Central memory CD8-positive, alpha-beta T cell (primary cell): ENCODE measurements around the gene RBM34.
"Not testable (repeated sequence)": the region's sequence is repeated elsewhere in the genome, so short reads cannot be mapped to it uniquely, and the experiment has no call there.

Experiments used
- ATAC-seq: fragments of 150-1000 bp; cut with Tn5 transposase; replicated peaks from 2 replicates; pipeline ENCODE4 v1.10.0; 2022; ENCODE audit warnings: mild to moderate bottlenecking, moderate FRiP score, moderate number of reproducible peaks; ENCODE audit not compliant: poor library complexity, severe bottlenecking; ENCODE audit errors: extremely low read depth
- DNase-seq, 2 donors: peaks; one replicate each; pipeline ENCODE4 v3.0.0; 2021; ENCODE audit warnings: low spot score in 2 of 2
- H3K27ac Mint-ChIP-seq: one replicate; pipeline ENCODE4 v1.8.0; 2022; ENCODE audit warnings: low read depth, mild to moderate bottlenecking, moderate library complexity, mixed read lengths
- H3K27me3 Mint-ChIP-seq: one replicate; pipeline ENCODE4 v1.8.0; 2022; ENCODE audit warnings: mixed read lengths
- H3K36me3 Mint-ChIP-seq: one replicate; pipeline ENCODE4 v1.8.0; 2022; ENCODE audit warnings: mild to moderate bottlenecking, moderate library complexity, mixed read lengths; ENCODE audit not compliant: insufficient read depth
- H3K4me1 Mint-ChIP-seq: one replicate; pipeline ENCODE4 v1.8.0; 2022; ENCODE audit warnings: mixed read lengths
- H3K4me3 Mint-ChIP-seq: one replicate; pipeline ENCODE4 v1.8.0; 2022; ENCODE audit warnings: mild to moderate bottlenecking, moderate library complexity, mixed read lengths
- H3K9me3 Mint-ChIP-seq: one replicate; pipeline ENCODE4 v1.8.0; 2022; ENCODE audit warnings: mixed read lengths

RBM34 gene, protein sequence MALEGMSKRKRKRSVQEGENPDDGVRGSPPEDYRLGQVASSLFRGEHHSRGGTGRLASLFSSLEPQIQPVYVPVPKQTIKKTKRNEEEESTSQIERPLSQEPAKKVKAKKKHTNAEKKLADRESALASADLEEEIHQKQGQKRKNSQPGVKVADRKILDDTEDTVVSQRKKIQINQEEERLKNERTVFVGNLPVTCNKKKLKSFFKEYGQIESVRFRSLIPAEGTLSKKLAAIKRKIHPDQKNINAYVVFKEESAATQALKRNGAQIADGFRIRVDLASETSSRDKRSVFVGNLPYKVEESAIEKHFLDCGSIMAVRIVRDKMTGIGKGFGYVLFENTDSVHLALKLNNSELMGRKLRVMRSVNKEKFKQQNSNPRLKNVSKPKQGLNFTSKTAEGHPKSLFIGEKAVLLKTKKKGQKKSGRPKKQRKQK

DNA sequence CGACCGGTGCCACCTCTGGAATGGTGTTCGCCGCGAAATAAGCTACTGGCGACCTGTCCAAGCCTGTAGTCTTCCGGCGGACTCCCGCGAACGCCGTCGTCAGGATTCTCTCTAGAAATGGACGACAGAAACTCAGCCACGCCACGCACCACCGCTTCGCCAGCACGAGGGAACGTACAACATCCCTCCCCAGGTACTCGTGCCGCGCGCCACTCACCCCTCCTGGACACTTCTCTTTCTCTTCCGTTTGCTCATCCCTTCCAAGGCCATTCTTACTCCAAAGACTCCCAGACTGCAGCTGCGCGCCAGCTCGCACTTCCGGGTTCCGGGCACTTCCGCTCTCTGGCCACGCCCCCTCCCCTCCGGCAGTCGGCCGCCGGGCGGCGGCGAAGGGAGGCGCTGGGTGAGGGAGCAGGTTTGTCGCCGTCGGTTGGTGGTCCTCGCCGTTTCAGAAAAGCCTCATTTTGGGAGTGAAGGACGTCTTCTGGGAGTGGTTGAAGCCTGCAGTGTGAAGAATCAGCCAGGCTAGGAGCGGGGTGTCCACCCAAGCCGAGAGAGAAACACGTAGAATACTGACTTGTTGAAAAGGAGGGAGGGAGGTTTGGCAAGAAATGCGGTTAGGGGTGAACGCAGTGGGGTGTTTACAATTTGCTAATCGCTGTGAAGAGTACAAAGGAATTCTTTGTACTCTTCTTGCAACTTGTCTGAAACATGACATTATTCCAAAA, at the start of gene RBM34:
Gene RBM34 (minus strand): TSS at position 294 of the 728 bp plus-strand sequence. CDS start 24 bp downstream, at position 270.
- Mint-ChIP-seq H3K36me3 (peaks cover 24% of the 10 kb centered on the region), H3K27me3 (no peaks in the 10 kb centered on the region), H3K4me1 (peaks cover 18% of the 10 kb centered on the region), H3K9me3 (no peaks in the 10 kb centered on the region), H3K27ac (peak within 1 kb of the TSS; percentile 98), H3K4me3 (peak within 1 kb of the TSS; percentile 92)
- ATAC-seq (peak; percentile 88), DNase-seq (peak; percentile 84 to 85)

DNA sequence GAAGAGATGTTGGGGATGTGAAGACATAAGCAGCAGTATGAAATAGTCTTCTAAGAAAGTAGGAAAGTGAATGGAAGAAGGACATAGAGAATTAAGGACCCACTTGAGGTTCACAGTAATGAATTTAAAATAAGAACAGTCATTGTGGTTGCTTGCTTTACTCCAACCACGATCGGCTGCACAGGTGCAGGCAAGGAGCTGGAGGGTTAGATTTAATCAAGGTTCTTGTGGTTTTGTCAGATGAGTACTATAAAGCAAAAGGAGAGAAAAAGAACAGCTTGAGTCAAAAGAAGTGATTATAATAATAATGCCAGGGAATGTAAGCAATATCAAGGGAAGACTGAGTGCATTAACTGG, 46.1 kb upstream of the RBM34 start:
- peaks cover 21% of the 10 kb centered on the region for H3K4me1 Mint-ChIP-seq
- DNase-seq = no peak
- H3K9me3 Mint-ChIP-seq = no peaks in the 10 kb centered on the region
- H3K36me3 Mint-ChIP-seq = peaks cover 34% of the 10 kb centered on the region
- peak; percentile 93 for ATAC-seq
- peak overlapping the region; percentile 49 for H3K27ac Mint-ChIP-seq
- no peak overlapping the region for H3K4me3 Mint-ChIP-seq
- no peaks in the 10 kb centered on the region for H3K27me3 Mint-ChIP-seq

GRCh38 chr1:235206533-235207208, 45.6 kb upstream of the RBM34 start:
- Mint-ChIP-seq H3K27ac (peak overlapping the region; percentile 49), H3K27me3 (no peaks in the 10 kb centered on the region), H3K36me3 (peaks cover 30% of the 10 kb centered on the region), H3K9me3 (no peaks in the 10 kb centered on the region), H3K4me3 (no peak overlapping the region), H3K4me1 (peaks cover 21% of the 10 kb centered on the region)
- DNase-seq (no peak), ATAC-seq (peak; percentile 55)

DNA sequence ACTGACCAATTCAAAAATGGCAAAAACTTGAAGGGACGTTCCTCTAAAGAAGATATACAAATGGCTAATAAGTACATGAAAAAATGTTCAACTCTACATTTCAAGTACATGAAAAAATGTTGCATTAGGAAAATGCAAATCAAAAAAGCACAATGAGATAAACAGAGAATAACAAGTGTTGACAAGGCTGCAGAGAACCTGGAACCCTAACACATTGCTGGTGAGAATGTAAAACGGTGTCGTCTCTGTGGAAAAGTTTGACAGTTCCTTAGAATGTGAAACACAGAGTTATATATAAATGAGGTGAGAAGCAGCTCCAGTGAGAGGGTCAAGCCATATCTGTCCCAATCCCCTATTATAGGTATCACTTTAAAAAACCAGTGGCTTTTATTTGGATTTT, 44.6 kb upstream of the RBM34 start:
- H3K9me3 Mint-ChIP-seq = no peaks in the 10 kb centered on the region
- no peak overlapping the region for H3K4me3 Mint-ChIP-seq
- peaks cover 21% of the 10 kb centered on the region for H3K4me1 Mint-ChIP-seq
- no peak for DNase-seq
- peak overlapping the region; percentile 49 for H3K27ac Mint-ChIP-seq
- no peak for ATAC-seq
- peaks cover 28% of the 10 kb centered on the region for H3K36me3 Mint-ChIP-seq
- H3K27me3 Mint-ChIP-seq = no peaks in the 10 kb centered on the region

DNA sequence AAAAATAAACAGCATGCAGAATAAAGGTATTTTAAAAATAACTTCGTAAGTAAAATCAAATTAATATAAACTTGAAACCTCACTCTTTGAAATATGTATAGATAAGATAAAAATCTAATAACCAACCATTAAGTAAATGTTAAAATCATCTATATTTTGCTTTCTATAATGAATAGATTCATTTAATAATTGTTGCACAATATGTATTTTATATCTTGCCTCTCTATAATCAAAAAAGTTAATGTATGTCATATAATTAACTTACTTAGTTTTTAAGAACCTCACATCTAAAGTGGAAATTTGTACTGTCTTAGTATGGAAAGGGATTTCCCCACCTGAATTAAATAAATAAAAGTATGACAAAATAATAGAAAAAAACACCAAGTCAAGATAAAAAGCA, 42.4 kb upstream of the RBM34 start:
- H3K27ac Mint-ChIP-seq = no peak overlapping the region
- H3K4me3 Mint-ChIP-seq = no peak overlapping the region
- ATAC-seq = no peak
- H3K9me3 Mint-ChIP-seq = no peaks in the 10 kb centered on the region
- H3K36me3 Mint-ChIP-seq = peaks cover 17% of the 10 kb centered on the region
- no peak for DNase-seq
- no peaks in the 10 kb centered on the region for H3K27me3 Mint-ChIP-seq
- peaks cover 30% of the 10 kb centered on the region for H3K4me1 Mint-ChIP-seq

GRCh38 chr1:235202447-235202846, 41.4 kb upstream of the RBM34 start:
- not testable (repeated sequence) for ATAC-seq, DNase-seq, H3K4me3 Mint-ChIP-seq, H3K9me3 Mint-ChIP-seq, H3K27ac Mint-ChIP-seq, H3K27me3 Mint-ChIP-seq
- H3K4me1 Mint-ChIP-seq = peaks cover 32% of the 10 kb centered on the region
- H3K36me3 Mint-ChIP-seq = peaks cover 17% of the 10 kb centered on the region

GRCh38 chr1:235199441-235199840, 38.4 kb upstream of the RBM34 start:
- ATAC-seq (no peak), DNase-seq (no peak)
- peaks cover 27% of the 10 kb centered on the region for H3K36me3 Mint-ChIP-seq
- no peaks in the 10 kb centered on the region for H3K27me3 Mint-ChIP-seq
- no peak overlapping the region for H3K4me3 Mint-ChIP-seq
- H3K9me3 Mint-ChIP-seq = no peaks in the 10 kb centered on the region
- H3K27ac Mint-ChIP-seq = no peak overlapping the region
- H3K4me1 Mint-ChIP-seq = peaks cover 11% of the 10 kb centered on the region

GRCh38 chr1:235190431-235190830, 29.4 kb upstream of the RBM34 start:
- DNase-seq (no peak), ATAC-seq (no peak)
- H3K36me3 Mint-ChIP-seq = peaks cover 64% of the 10 kb centered on the region
- no peaks in the 10 kb centered on the region for H3K27me3 Mint-ChIP-seq
- H3K27ac Mint-ChIP-seq = no peak overlapping the region
- H3K9me3 Mint-ChIP-seq = no peaks in the 10 kb centered on the region
- H3K4me3 Mint-ChIP-seq = no peak overlapping the region
- H3K4me1 Mint-ChIP-seq = peaks cover 15% of the 10 kb centered on the region

DNA sequence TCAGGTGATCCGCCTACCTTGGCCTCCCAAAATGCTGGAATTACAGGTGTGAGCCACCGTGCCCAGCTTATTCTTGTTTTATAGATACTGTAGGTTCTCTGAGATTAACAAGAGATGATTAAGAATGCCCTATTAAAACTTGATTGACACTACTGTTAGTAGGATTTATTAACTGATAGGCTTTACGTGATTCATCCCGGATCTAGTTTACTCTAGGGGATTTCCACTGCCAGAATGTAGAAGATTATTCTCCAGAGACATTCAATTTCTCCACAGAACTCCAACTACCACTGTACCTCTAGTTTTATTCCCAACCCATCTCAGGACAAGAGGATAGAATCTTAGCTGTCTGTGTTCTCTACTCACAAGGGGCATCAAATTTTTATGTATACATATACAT, 26.3 kb upstream of the RBM34 start:
- no peaks in the 10 kb centered on the region for H3K27me3 Mint-ChIP-seq
- H3K27ac Mint-ChIP-seq = no peak overlapping the region
- no peak overlapping the region for H3K4me3 Mint-ChIP-seq
- ATAC-seq = no peak
- no peak for DNase-seq
- no peaks in the 10 kb centered on the region for H3K9me3 Mint-ChIP-seq
- H3K36me3 Mint-ChIP-seq = peaks cover 47% of the 10 kb centered on the region
- peaks cover 25% of the 10 kb centered on the region for H3K4me1 Mint-ChIP-seq

GRCh38 chr1:235181561-235182245, 20.7 kb upstream of the RBM34 start:
- peaks cover 47% of the 10 kb centered on the region for H3K36me3 Mint-ChIP-seq
- H3K9me3 Mint-ChIP-seq = no peaks in the 10 kb centered on the region
- no peak for ATAC-seq
- H3K4me1 Mint-ChIP-seq = peaks cover 28% of the 10 kb centered on the region
- H3K27ac Mint-ChIP-seq = peak overlapping the region; percentile 39
- no peak overlapping the region for H3K4me3 Mint-ChIP-seq
- no peak for DNase-seq
- H3K27me3 Mint-ChIP-seq = no peaks in the 10 kb centered on the region

DNA sequence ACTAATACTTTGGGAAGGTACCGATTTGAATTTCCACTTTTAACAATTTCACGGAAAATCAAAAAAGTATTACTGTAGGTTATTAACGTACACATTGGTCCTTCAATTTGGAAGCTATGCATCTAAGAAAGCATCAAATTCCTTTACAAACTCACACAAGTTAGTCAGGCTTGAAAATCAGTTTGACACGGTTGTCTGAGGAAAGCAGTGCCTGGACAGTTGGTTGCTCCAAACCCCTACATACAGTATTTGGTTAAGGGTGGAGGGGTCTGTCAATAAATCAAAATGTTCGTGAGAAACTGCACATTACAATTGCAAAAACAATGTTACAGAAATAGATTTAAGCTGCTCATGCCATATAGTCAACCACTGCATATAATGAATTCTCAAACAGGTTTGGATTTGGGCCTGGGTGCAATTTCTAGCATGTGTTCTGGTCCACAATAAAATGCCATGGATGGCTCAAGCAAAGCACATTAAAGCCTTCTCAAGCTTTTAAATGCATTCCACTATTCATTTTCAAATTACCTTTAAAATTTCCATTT, 19.9 kb upstream of the RBM34 start:
- Mint-ChIP-seq H3K4me1 (peaks cover 28% of the 10 kb centered on the region), H3K27ac (no peak overlapping the region)

GRCh38 chr1:235176486-235176885, 15.4 kb upstream of the RBM34 start:
- H3K36me3 Mint-ChIP-seq = peaks cover 59% of the 10 kb centered on the region
- H3K4me1 Mint-ChIP-seq = peaks cover 9% of the 10 kb centered on the region
- H3K4me3 Mint-ChIP-seq = no peak overlapping the region
- H3K27ac Mint-ChIP-seq = no peak overlapping the region
- ATAC-seq (no peak), DNase-seq (no peak)
- H3K27me3 Mint-ChIP-seq = no peaks in the 10 kb centered on the region
- no peaks in the 10 kb centered on the region for H3K9me3 Mint-ChIP-seq

More for the DNA sequence above, 19.9 kb upstream of the RBM34 start:
- DNase-seq (no peak), ATAC-seq (no peak)
- Mint-ChIP-seq H3K36me3 (peaks cover 44% of the 10 kb centered on the region), H3K9me3 (no peaks in the 10 kb centered on the region), H3K27me3 (no peaks in the 10 kb centered on the region), H3K4me3 (no peak overlapping the region)
